C4-2B (cell line): Measurements from ENCODE around the gene TMEM39A.

ENCODE experiments used
- ZFX ChIP-seq: fragments of 450-650 bp; IDR thresholded peaks from 2 replicates; pipeline ENCODE4 v1.6.1; 2017
- TF ChIP-seq, protein P1 (sequence below): fragments of 450-650 bp; conservative IDR thresholded peaks from 2 replicates; pipeline ENCODE4 v1.5.1; 2017; ENCODE audit warnings: mild to moderate bottlenecking

GRCh38 chr3:119380697-119381096, 82.7 kb downstream of the TMEM39A start:
- TF ChIP-seq, protein P1, sequence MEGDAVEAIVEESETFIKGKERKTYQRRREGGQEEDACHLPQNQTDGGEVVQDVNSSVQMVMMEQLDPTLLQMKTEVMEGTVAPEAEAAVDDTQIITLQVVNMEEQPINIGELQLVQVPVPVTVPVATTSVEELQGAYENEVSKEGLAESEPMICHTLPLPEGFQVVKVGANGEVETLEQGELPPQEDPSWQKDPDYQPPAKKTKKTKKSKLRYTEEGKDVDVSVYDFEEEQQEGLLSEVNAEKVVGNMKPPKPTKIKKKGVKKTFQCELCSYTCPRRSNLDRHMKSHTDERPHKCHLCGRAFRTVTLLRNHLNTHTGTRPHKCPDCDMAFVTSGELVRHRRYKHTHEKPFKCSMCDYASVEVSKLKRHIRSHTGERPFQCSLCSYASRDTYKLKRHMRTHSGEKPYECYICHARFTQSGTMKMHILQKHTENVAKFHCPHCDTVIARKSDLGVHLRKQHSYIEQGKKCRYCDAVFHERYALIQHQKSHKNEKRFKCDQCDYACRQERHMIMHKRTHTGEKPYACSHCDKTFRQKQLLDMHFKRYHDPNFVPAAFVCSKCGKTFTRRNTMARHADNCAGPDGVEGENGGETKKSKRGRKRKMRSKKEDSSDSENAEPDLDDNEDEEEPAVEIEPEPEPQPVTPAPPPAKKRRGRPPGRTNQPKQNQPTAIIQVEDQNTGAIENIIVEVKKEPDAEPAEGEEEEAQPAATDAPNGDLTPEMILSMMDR: peak; percentile 54
- TF ChIP-seq ZFX: no peak
